Astrocyte (in vitro differentiated cells and primary cell): ENCODE data around the gene CLDN4.

Experiments
- CTCF ChIP-seq: IDR thresholded peaks from 2 replicates; pipeline ENCODE4 v1.5.1; 2011; ENCODE audit warnings: low read depth, mild to moderate bottlenecking, inconsistent platforms, low read length, moderate library complexity; ENCODE audit not compliant: insufficient read depth
- EZH2 ChIP-seq: IDR thresholded peaks from 2 replicates; pipeline ENCODE4 v1.6.1; 2012; ENCODE audit warnings: mild to moderate bottlenecking, low read length, inconsistent platforms; ENCODE audit not compliant: insufficient read depth

- TF ChIP-seq CTCF = no peak
- no peak for TF ChIP-seq EZH2
These were observed 51.2 kb downstream of the CLDN4 start for GRCh38 chr7:73882047-73882402.
